Liver (tissue), 3 donors: ENCODE measurements around the gene SLC9A4.

Experiments
- CTCF ChIP-seq: fragments of 150-350 bp; IDR thresholded peaks from 2 replicates; pipeline ENCODE4 v1.5.1; 2017; ENCODE audit warnings: improper control_type of control experiment, low read depth, low read length; ENCODE audit not compliant: missing input control
- GABPA ChIP-seq, 2 donors: IDR thresholded peaks in 1 of 2; conservative IDR thresholded peaks in 1 of 2; 2 replicates each; pipeline ENCODE4 v1.6.1; 2016; ENCODE audit warnings: antibody characterized with exemption in 2 of 2, mild to moderate bottlenecking in 1 of 2, moderate library complexity in 1 of 2
- JUND ChIP-seq, 2 donors: IDR thresholded peaks; 2 replicates each; pipeline ENCODE4 v1.6.1; 2016; ENCODE audit warnings: antibody characterized with exemption in 2 of 2
- RAD21 ChIP-seq, 2 donors: IDR thresholded peaks; 2 replicates each; pipeline ENCODE4 v1.6.1; 2016; ENCODE audit warnings: antibody characterized with exemption in 2 of 2, mild to moderate bottlenecking in 2 of 2
- REST ChIP-seq: IDR thresholded peaks from 2 replicates; pipeline ENCODE4 v1.6.1; 2016; ENCODE audit warnings: antibody characterized with exemption, mild to moderate bottlenecking
- SP1 ChIP-seq: IDR thresholded peaks from 2 replicates; pipeline ENCODE4 v1.6.1; 2018; ENCODE audit warnings: antibody characterized with exemption, mild to moderate bottlenecking
- TAF1 ChIP-seq: conservative IDR thresholded peaks from 2 replicates; pipeline ENCODE4 v1.6.1; 2016; ENCODE audit warnings: antibody characterized with exemption, mild to moderate bottlenecking
- YY1 ChIP-seq: IDR thresholded peaks from 2 replicates; pipeline ENCODE4 v1.6.1; 2016; ENCODE audit warnings: antibody characterized with exemption, mild to moderate bottlenecking
- ZBTB33 ChIP-seq: IDR thresholded peaks from 2 replicates; pipeline ENCODE4 v1.6.1; 2016; ENCODE audit warnings: antibody characterized with exemption
- donor health status: healthy.
- donor health status: healthy.

- TF ChIP-seq YY1 = no peak
- TF ChIP-seq CTCF = no peak
- TF ChIP-seq SP1 = no peak
- no peak for TF ChIP-seq RAD21 (IDR thresholded peaks at IDR 0.05)
- no peak for TF ChIP-seq TAF1
- no peak for TF ChIP-seq JUND (IDR thresholded peaks at IDR 0.05)
- no peak for TF ChIP-seq REST
- TF ChIP-seq ZBTB33 = no peak
- no peak for TF ChIP-seq GABPA (IDR thresholded peaks at IDR 0.05 in 1 of 2, conservative IDR thresholded peaks at IDR 0.05 in 1 of 2)
Observed at GRCh38 chr2:102489646-102490045, 16.6 kb downstream of the SLC9A4 start.
